Ascending aorta (tissue), 2 donors: Measurements from ENCODE around the gene NSUN3. TPM values are rescaled to one million over a fixed set of nuclear protein-coding genes. Genes with fewer than 3 reads are reported as not detected.

Experiments
- DNase-seq, 2 donors: peaks; one replicate each; pipeline ENCODE4 v3.0.0-alpha.2; 2019; ENCODE audit warnings: low spot score in 2 of 2
- H3K27ac ChIP-seq, 2 donors: fragments of 200-600 bp; sonication (generic); one replicate each; pipeline ENCODE4 v1.5.1; 2016 to 2017; ENCODE audit warnings: mild to moderate bottlenecking in 1 of 2
- H3K27me3 ChIP-seq: fragments of 200-600 bp; sonication (generic); one replicate; pipeline ENCODE4 v1.5.1; 2017
- H3K36me3 ChIP-seq, 2 donors: fragments of 200-600 bp; sonication (generic); one replicate each; pipeline ENCODE4 v1.5.1; 2016
- H3K4me1 ChIP-seq, 2 donors: fragments of 200-600 bp; sonication (generic); one replicate each; pipeline ENCODE4 v1.5.1; 2016 to 2017; ENCODE audit warnings: mild to moderate bottlenecking in 1 of 2
- H3K4me3 ChIP-seq, 2 donors: fragments of 200-600 bp; sonication (generic); one replicate each; pipeline ENCODE4 v1.5.1; 2016 to 2017; ENCODE audit warnings: mild to moderate bottlenecking in 1 of 2
- H3K9me3 ChIP-seq, 2 donors: fragments of 200-600 bp; sonication (generic); one replicate each; pipeline ENCODE4 v1.5.1; 2016
- CTCF ChIP-seq, 3 experiments: fragments of 200-600 bp in 2 of 3; fragments of 450-650 bp in 1 of 3; sonication (generic) in 2 of 3; IDR thresholded peaks; one replicate each; pipeline ENCODE4 v1.5.1; 2016 to 2019; ENCODE audit warnings: antibody characterized with exemption in 3 of 3, mild to moderate bottlenecking in 1 of 3, moderate library complexity in 1 of 3
- intact Hi-C: fragments of 100-400 bp; cut with DNase I; formaldehyde crosslinking; loops from one replicate; pipeline ENCODE4 v1.15.1; 2023
- total RNA-seq: library from RNA; depleted of rRNA; stranded (reverse); fragments of >200 nt; gene quantifications from one replicate; pipeline ENCODE4 v1.1.0, GENCODE V29; 2016

The NSUN3 gene
- total RNA-seq, 1 donor from 2014 or later = 17.1 TPM

- Histone ChIP-seq H3K27me3 (no peaks in the 10 kb centered on the region), H3K9me3 (no peaks in the 10 kb centered on the region), H3K4me3 (no peak overlapping the region), H3K4me1 (no peaks in the 10 kb centered on the region), H3K27ac (no peak overlapping the region), H3K36me3 (no peaks in the 10 kb centered on the region)
- intact Hi-C loops = no loop called here
- DNase-seq = no peak
- TF ChIP-seq CTCF (IDR thresholded peaks at IDR 0.05) = no peak
Measured at GRCh38 chr3:94167796-94168195, 104.9 kb downstream of the NSUN3 start.

GRCh38 chr3:94171954-94172353 is 109.1 kb downstream of the NSUN3 start:
- Histone ChIP-seq H3K4me3 (no peak overlapping the region), H3K27ac (no peak overlapping the region), H3K4me1 (no peaks in the 10 kb centered on the region), H3K27me3 (no peaks in the 10 kb centered on the region), H3K36me3 (no peaks in the 10 kb centered on the region), H3K9me3 (no peaks in the 10 kb centered on the region)
- intact Hi-C loops = no loop called here
- no peak for DNase-seq
- TF ChIP-seq CTCF (IDR thresholded peaks at IDR 0.05) = no peak

- no peak for TF ChIP-seq CTCF (IDR thresholded peaks at IDR 0.05)
- intact Hi-C loops = no loop called here
- Histone ChIP-seq H3K27me3 (no peaks in the 10 kb centered on the region), H3K36me3 (no peaks in the 10 kb centered on the region), H3K4me3 (no peak overlapping the region), H3K9me3 (no peaks in the 10 kb centered on the region), H3K4me1 (no peaks in the 10 kb centered on the region), H3K27ac (no peak overlapping the region)
- DNase-seq = no peak
Measured at GRCh38 chr3:94172695-94173310, 109.9 kb downstream of the NSUN3 start.

GRCh38 chr3:94173673-94174434 is 111.0 kb downstream of the NSUN3 start:
- Histone ChIP-seq H3K9me3 (no peaks in the 10 kb centered on the region), H3K4me1 (no peaks in the 10 kb centered on the region), H3K4me3 (no peak overlapping the region), H3K27ac (no peak overlapping the region), H3K27me3 (no peaks in the 10 kb centered on the region), H3K36me3 (no peaks in the 10 kb centered on the region)
- DNase-seq = no peak
- TF ChIP-seq CTCF (IDR thresholded peaks at IDR 0.05) = no peak
- intact Hi-C loops = no loop called here

GRCh38 chr3:94175677-94176076 is 112.8 kb downstream of the NSUN3 start:
- Histone ChIP-seq H3K27ac (no peak overlapping the region), H3K4me3 (no peak overlapping the region), H3K27me3 (no peaks in the 10 kb centered on the region), H3K36me3 (no peaks in the 10 kb centered on the region), H3K4me1 (no peaks in the 10 kb centered on the region), H3K9me3 (no peaks in the 10 kb centered on the region)
- no peak for DNase-seq
- no peak for TF ChIP-seq CTCF (IDR thresholded peaks at IDR 0.05)
- intact Hi-C loops = no loop called here
